Cardiac muscle cell (in vitro differentiated cells and primary cell): ENCODE data around the gene CERS5. TPM values are rescaled to one million over a fixed set of nuclear protein-coding genes. Genes with fewer than 3 reads are reported as not detected.

Experiments used
- DNase-seq, 2 donors: peaks; one replicate each; pipeline versions ENCODE4 v3.0.0 to v3.0.0-alpha.2; 2010 to 2017; ENCODE audit warnings: low read depth in 1 of 2, low spot score in 1 of 2
- H3K27ac ChIP-seq: fragments of 200-600 bp; sonication (generic); 2 replicates; pipeline ENCODE4 v1.5.1; 2016
- H3K27me3 ChIP-seq: fragments of 200-600 bp; sonication (generic); 2 replicates; pipeline ENCODE4 v1.6.0; 2016; ENCODE audit warnings: control low read depth
- H3K36me3 ChIP-seq: fragments of 200-600 bp; sonication (generic); 2 replicates; pipeline ENCODE4 v1.5.1; 2016; ENCODE audit warnings: control low read depth
- H3K4me1 ChIP-seq: fragments of 200-600 bp; sonication (generic); 2 replicates; pipeline ENCODE4 v1.8.1; 2017; ENCODE audit warnings: low read depth, mild to moderate bottlenecking, mixed run types
- H3K4me3 ChIP-seq: fragments of 200-600 bp; sonication (generic); 2 replicates; pipeline ENCODE4 v1.5.1; 2016; ENCODE audit warnings: mild to moderate bottlenecking
- H3K9me3 ChIP-seq: fragments of 200-600 bp; sonication (generic); 2 replicates; pipeline ENCODE4 v1.5.1; 2017; ENCODE audit warnings: low read depth, mild to moderate bottlenecking, control low read depth
- CTCF ChIP-seq: IDR thresholded peaks from 2 replicates; pipeline ENCODE4 v1.5.1; 2012; ENCODE audit warnings: low read depth, mild to moderate bottlenecking, low read length
- polyA plus RNA-seq: library from polyadenylated mRNA; unstranded; fragments of >200 nt; fragmentation: Nextera tagmentation; extraction: Ambion mirVana; gene quantifications from 2 replicates; pipeline ENCODE4 v1.2.1, GENCODE V29; 2016
- total RNA-seq: library from RNA; depleted of rRNA; stranded (reverse); fragments of >200 nt; gene quantifications from 2 replicates; pipeline ENCODE4 v1.2.3, GENCODE V29; 2016

The CERS5 gene
- total and polyA plus RNA-seq, 2 experiments from 2014 or later = 78.4 to 107 TPM

GRCh38 chr12:50103767-50104321 lies 63.3 kb downstream of the CERS5 start, which contains the start of gene GPD1:
Gene GPD1 (plus strand): TSS chr12:50104008. CDS start chr12:50104051, 43 bp downstream.
- Histone ChIP-seq H3K27me3 (no peaks in the 10 kb centered on the region), H3K36me3 (peaks cover 15% of the 10 kb centered on the region), H3K4me3 (no peak within 1 kb of the TSS), H3K27ac (peak within 1 kb of the TSS; percentile 49), H3K9me3 (no peaks in the 10 kb centered on the region), H3K4me1 (peaks cover 16% of the 10 kb centered on the region)
- peak; percentile 54 to 75 for DNase-seq
- TF ChIP-seq CTCF = no peak

- Histone ChIP-seq H3K27me3 (no peaks in the 10 kb centered on the region), H3K36me3 (peaks cover 20% of the 10 kb centered on the region), H3K4me3 (no peak overlapping the region), H3K4me1 (peaks cover 15% of the 10 kb centered on the region), H3K27ac (peak overlapping the region; percentile 49), H3K9me3 (no peaks in the 10 kb centered on the region)
- DNase-seq = no peak
- no peak for TF ChIP-seq CTCF
These were observed 63.8 kb downstream of the CERS5 start for GRCh38 chr12:50103351-50103750.

GRCh38 chr12:50102646-50103309 lies 64.4 kb downstream of the CERS5 start:
- Histone ChIP-seq H3K27me3 (no peaks in the 10 kb centered on the region), H3K4me3 (no peak overlapping the region), H3K36me3 (peaks cover 26% of the 10 kb centered on the region), H3K9me3 (no peaks in the 10 kb centered on the region), H3K4me1 (peaks cover 15% of the 10 kb centered on the region), H3K27ac (peak overlapping the region; percentile 49)
- no peak for TF ChIP-seq CTCF
- no peak for DNase-seq

GRCh38 chr12:50102131-50102531 lies 65.0 kb downstream of the CERS5 start:
- peak overlapping the region; percentile 6 for H3K27ac ChIP-seq
- DNase-seq = no peak
- H3K4me3 ChIP-seq = no peak overlapping the region
- H3K27me3 ChIP-seq = no peaks in the 10 kb centered on the region
- no peak for TF ChIP-seq CTCF
- no peaks in the 10 kb centered on the region for H3K9me3 ChIP-seq
- H3K4me1 ChIP-seq = peaks cover 15% of the 10 kb centered on the region
- H3K36me3 ChIP-seq = peaks cover 30% of the 10 kb centered on the region

GRCh38 chr12:50101663-50102062 lies 65.5 kb downstream of the CERS5 start:
- no peaks in the 10 kb centered on the region for H3K9me3 ChIP-seq
- peak overlapping the region; percentile 6 for H3K27ac ChIP-seq
- peaks cover 34% of the 10 kb centered on the region for H3K36me3 ChIP-seq
- peak; percentile 58 to 63 for DNase-seq
- no peak overlapping the region for H3K4me3 ChIP-seq
- TF ChIP-seq CTCF = peak; percentile 57
- H3K27me3 ChIP-seq = no peaks in the 10 kb centered on the region
- peaks cover 15% of the 10 kb centered on the region for H3K4me1 ChIP-seq
